HepG2 (cell line): ENCODE measurements around the gene LINGO3. TPM values are rescaled to one million over a fixed set of nuclear protein-coding genes. Genes with fewer than 3 reads are reported as not detected.

Experiments
- ATAC-seq: fragments of 200-7000 bp; cut with Tn5 transposase; 3 replicates; pipeline ENCODE4 v1.9.1; 2020; ENCODE audit warnings: mild to moderate bottlenecking, moderate library complexity
- BruUV-seq: library from RNA; stranded (reverse); fragments of 400-500 nt; replicated peaks from 2 replicates; lab custom pipeline; 2021; lab: Mats Ljungman, UMichigan
- CTCF ChIA-PET: fragments of 300-600 bp; formaldehyde crosslinking; extraction: SDS; loops from one replicate; lab custom pipeline; 2021; ENCODE audit warnings: low total read pairs, inconsistent platforms, low intra/inter-chr PET ratio; lab: Yijun Ruan, JAX
- POLR2A ChIA-PET: fragments of 350-600 bp; sonication (Branson Sonifier 250); formaldehyde crosslinking; loops from one replicate; lab custom pipeline; 2020; ENCODE audit warnings: antibody characterized with exemption, inconsistent platforms; lab: Yijun Ruan, JAX
- DNase-seq: peaks from one replicate; pipeline ENCODE4 v3.0.0-alpha.2; 2015; ENCODE audit warnings: low spot score
- FAIRE-seq: peaks from 3 replicates; lab custom pipeline; 2011; peaks lifted over from hg19 to GRCh38; lab: Jason Lieb, UNC
- H2AFZ ChIP-seq: one replicate; pipeline ENCODE4 v1.6.1; 2011; ENCODE audit warnings: low read length, inconsistent platforms
- H3K27ac ChIP-seq: fragments of 300-600 bp; 3 replicates; pipeline ENCODE4 v1.8.0; 2011; ENCODE audit warnings: mixed run types, mild to moderate bottlenecking, mixed read lengths, low read length, inconsistent platforms; ENCODE audit not compliant: insufficient read depth; ENCODE audit errors: extremely low read length
- H3K27me3 ChIP-seq, 2 experiments: fragments of 200-600 bp in 1 of 2; 2 replicates in 1 of 2; 3 replicates in 1 of 2; pipeline versions ENCODE4 v1.6.0 to v1.8.0; 2011; ENCODE audit warnings: low read length in 2 of 2, mild to moderate bottlenecking in 2 of 2, moderate library complexity in 2 of 2, inconsistent platforms in 1 of 2; ENCODE audit not compliant: insufficient read depth in 2 of 2, control insufficient read depth in 1 of 2
- H3K36me3 ChIP-seq, 2 experiments: fragments of 200-600 bp in 1 of 2; replicated peaks in 1 of 2; 2 replicates in 1 of 2; 3 replicates in 1 of 2; pipeline versions ENCODE4 v1.5.1 to v1.8.0; 2011; ENCODE audit warnings: low read length in 2 of 2, inconsistent platforms in 1 of 2; ENCODE audit not compliant: insufficient read depth in 2 of 2, control insufficient read depth in 1 of 2
- H3K4me1 ChIP-seq: 2 replicates; pipeline ENCODE4 v1.5.1; 2012; ENCODE audit warnings: low read length, inconsistent platforms; ENCODE audit not compliant: insufficient read depth
- H3K4me2 ChIP-seq: 2 replicates; pipeline ENCODE4 v1.6.0; 2011; ENCODE audit warnings: low read depth, low read length, inconsistent platforms
- H3K4me3 ChIP-seq, 3 experiments: fragments of 200-600 bp in 1 of 3; sonication (generic), shearing (Covaris generic) in 1 of 3; replicated peaks in 1 of 3; 2 replicates each; pipeline ENCODE4 v1.5.1; 2011 to 2016; ENCODE audit warnings: low read length in 3 of 3, inconsistent platforms in 2 of 3, low read depth in 2 of 3, mild to moderate bottlenecking in 2 of 3, control low read depth in 1 of 3, mixed read lengths in 1 of 3; ENCODE audit not compliant: insufficient read depth in 1 of 3
- H3K79me2 ChIP-seq: one replicate; pipeline ENCODE4 v1.6.1; 2011; ENCODE audit warnings: low read length, inconsistent platforms; ENCODE audit not compliant: insufficient read depth
- H3K9ac ChIP-seq: 2 replicates; pipeline ENCODE4 v1.6.0; 2011; ENCODE audit warnings: mild to moderate bottlenecking, low read depth, low read length, inconsistent platforms; ENCODE audit not compliant: insufficient read depth
- H3K9me3 ChIP-seq: 2 replicates; pipeline ENCODE4 v1.5.1; 2012; ENCODE audit warnings: mild to moderate bottlenecking, low read length
- H4K20me1 ChIP-seq: 2 replicates; pipeline ENCODE4 v1.6.0; 2011; ENCODE audit warnings: inconsistent platforms, mild to moderate bottlenecking, low read length, moderate library complexity; ENCODE audit not compliant: insufficient read depth
- FOSL1 ChIP-seq: sonication (generic); formaldehyde crosslinking; IDR thresholded peaks from 2 replicates; pipeline ENCODE4 v1.9.0; 2021; ENCODE audit warnings: missing genetic modification reagents, borderline replicate concordance
- ZNF121 ChIP-seq: sonication (generic); formaldehyde crosslinking; IDR thresholded peaks from 2 replicates; pipeline ENCODE4 v1.5.0; 2020; ENCODE audit warnings: mild to moderate bottlenecking, missing genetic modification reagents
- ZNF414 ChIP-seq: sonication (generic); formaldehyde crosslinking; IDR thresholded peaks from 2 replicates; pipeline ENCODE4 v1.5.0; 2020; ENCODE audit warnings: missing genetic modification reagents
- ZNF770 ChIP-seq: sonication (generic); formaldehyde crosslinking; IDR thresholded peaks from 2 replicates; pipeline ENCODE4 v1.5.0; 2020; ENCODE audit warnings: mild to moderate bottlenecking, missing genetic modification reagents
- ZNF790 ChIP-seq: sonication (generic); formaldehyde crosslinking; IDR thresholded peaks from 2 replicates; pipeline ENCODE4 v1.8.0; 2022; ENCODE audit warnings: missing genetic modification reagents, mild to moderate bottlenecking, borderline replicate concordance
- WGBS: methylation state at CpG from one replicate; pipeline ENCODE4 v1.1.6; 2017; ENCODE audit warnings: low lambda C conversion rate; 5-methylcytosine and 5-hydroxymethylcytosine counted together
- in situ Hi-C: cut with HindIII; loops from 2 replicates; pipeline ENCODE4 v1.10.0; 2017; ENCODE audit warnings: low pct_unique_long_range_greater_than_20kb; ENCODE audit not compliant: extremely low pct_ligation_motif_present
- intact Hi-C: fragments of 100-400 bp; cut with micrococcal nuclease; formaldehyde crosslinking; loops from one replicate; pipeline ENCODE4 v1.10.0; 2022; ENCODE audit not compliant: unreplicated experiment
- polyA plus RNA-seq, 8 experiments: library from polyadenylated mRNA; depleted of rRNA in 3 of 8; stranded (reverse) in 7 of 8; unstranded in 1 of 8; fragments of >200 nt; fragmentation: Illumina TruSeq in 4 of 8; extraction: Trizol in 4 of 8; gene quantifications; 2 replicates each; pipeline versions ENCODE4 v1.2.1 to v1.2.3, GENCODE V29; 2011 to 2016; ENCODE audit warnings: low read depth in 4 of 8, missing spikeins in 1 of 8, mixed read lengths in 1 of 8; ENCODE audit not compliant: insufficient read depth in 1 of 8
- total RNA-seq, 5 experiments: library from RNA; depleted of rRNA; stranded (reverse); fragments of >200 nt; fragmentation: Illumina TruSeq; extraction: Trizol; gene quantifications; 2 replicates each; pipeline ENCODE4 v1.2.3, GENCODE V29; 2016; ENCODE audit warnings: low read depth in 1 of 5
- TF ChIP-seq, protein P1 (sequence below): sonication (generic); formaldehyde crosslinking; IDR thresholded peaks from 2 replicates; pipeline ENCODE4 v1.5.1; 2020; ENCODE audit warnings: mild to moderate bottlenecking, missing genetic modification reagents
- TF ChIP-seq, protein P2 (sequence below): sonication (generic); formaldehyde crosslinking; conservative IDR thresholded peaks from 2 replicates; pipeline ENCODE4 v1.4.0; 2020; ENCODE audit warnings: missing genetic modification reagents

Gene LINGO3
- total and polyA plus RNA-seq, 2 of the 13 experiments (the other 11 are each of a cell fraction or from before 2014, with no cell fraction given) = not detected

DNA sequence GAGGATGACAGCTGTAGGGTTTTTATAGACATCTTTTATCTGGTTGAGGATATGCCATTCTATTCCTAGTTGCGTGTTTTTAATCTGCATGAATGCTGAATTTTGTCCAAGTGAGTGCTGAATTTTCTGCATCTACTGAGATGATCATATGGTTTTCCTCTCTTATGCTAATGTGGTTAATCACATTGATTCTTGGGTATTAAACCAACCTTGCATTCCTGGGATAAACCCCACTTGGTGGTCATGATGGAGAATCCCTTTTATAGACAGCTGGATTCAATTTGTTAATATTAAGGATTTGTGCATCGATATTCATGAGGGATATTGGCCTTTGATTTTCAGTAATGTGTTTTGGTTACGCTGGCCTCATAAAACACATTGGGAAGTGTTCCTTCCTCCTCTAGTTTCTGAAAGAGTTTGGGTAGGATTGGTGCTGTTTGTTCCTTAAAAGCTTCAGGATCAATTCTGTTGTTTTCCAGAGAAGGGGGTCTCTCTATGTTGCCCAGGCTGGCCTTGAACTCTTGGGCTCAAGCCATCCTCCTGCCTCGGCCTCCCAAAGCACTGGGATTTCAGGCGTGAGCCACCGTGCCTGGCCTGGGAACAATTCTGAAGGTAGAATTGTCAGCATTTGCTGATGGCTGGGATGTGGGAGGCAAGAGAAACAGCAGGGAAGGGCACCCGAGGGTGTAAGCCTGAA lies 7.3 kb upstream of the LINGO3 start:
- ATAC-seq = no peak
- Histone ChIP-seq H3K27me3 (peaks cover 5 to 10% of the 10 kb centered on the region in 2 experiments; a peak in 4 of 5 replicates), H4K20me1 (no peaks in the 10 kb centered on the region), H3K9ac (no peak overlapping the region), H2AFZ (no peak overlapping the region), H3K4me2 (peak overlapping the region; percentile 83), H3K79me2 (no peaks in the 10 kb centered on the region), H3K9me3 (peaks cover 9% of the 10 kb centered on the region), H3K36me3 (no peaks in the 10 kb centered on the region), H3K4me1 (peaks cover 30% of the 10 kb centered on the region), H3K4me3 (no peak overlapping the region), H3K27ac (no peak overlapping the region)
- intact Hi-C loops (loop anchor here (10.0 kb wide), 2 partner anchors 80 to 300 kb away; partner anchors contain the start of genes PLEKHJ1 and SF3A2), in situ Hi-C loops (loop anchor here (5.0 to 10.0 kb wide), 3 partner anchors 38 to 160 kb away; partner anchors contain the start of genes AP3D1, PLEKHJ1 and SF3A2)
- BruUV-seq = no TSS peak
- POLR2A ChIA-PET = interaction anchor here (0.5 to 2.6 kb wide), 7 partner anchors 15 to 424 kb away, joined by 3 to 11 read pairs (median 3); partner anchors contain the start of genes AP3D1 and PLEKHJ1
- 32% methylated on average over 7 of the region's 7 CpGs for WGBS
- TF ChIP-seq FOSL1 (CRISPR knock-in tag) (0 out of 2 replicates have a peak, but pooled peaks have one; percentile 9), ZNF770 (CRISPR knock-in tag) (peak; percentile 87), ZNF790 (0 out of 2 replicates have a peak, but pooled peaks have one; percentile 12), ZNF414 (no peak), ZNF121 (CRISPR knock-in tag) (peak; percentile 41; the same call in 1 of the 2 replicates)
- TF ChIP-seq, protein P1, sequence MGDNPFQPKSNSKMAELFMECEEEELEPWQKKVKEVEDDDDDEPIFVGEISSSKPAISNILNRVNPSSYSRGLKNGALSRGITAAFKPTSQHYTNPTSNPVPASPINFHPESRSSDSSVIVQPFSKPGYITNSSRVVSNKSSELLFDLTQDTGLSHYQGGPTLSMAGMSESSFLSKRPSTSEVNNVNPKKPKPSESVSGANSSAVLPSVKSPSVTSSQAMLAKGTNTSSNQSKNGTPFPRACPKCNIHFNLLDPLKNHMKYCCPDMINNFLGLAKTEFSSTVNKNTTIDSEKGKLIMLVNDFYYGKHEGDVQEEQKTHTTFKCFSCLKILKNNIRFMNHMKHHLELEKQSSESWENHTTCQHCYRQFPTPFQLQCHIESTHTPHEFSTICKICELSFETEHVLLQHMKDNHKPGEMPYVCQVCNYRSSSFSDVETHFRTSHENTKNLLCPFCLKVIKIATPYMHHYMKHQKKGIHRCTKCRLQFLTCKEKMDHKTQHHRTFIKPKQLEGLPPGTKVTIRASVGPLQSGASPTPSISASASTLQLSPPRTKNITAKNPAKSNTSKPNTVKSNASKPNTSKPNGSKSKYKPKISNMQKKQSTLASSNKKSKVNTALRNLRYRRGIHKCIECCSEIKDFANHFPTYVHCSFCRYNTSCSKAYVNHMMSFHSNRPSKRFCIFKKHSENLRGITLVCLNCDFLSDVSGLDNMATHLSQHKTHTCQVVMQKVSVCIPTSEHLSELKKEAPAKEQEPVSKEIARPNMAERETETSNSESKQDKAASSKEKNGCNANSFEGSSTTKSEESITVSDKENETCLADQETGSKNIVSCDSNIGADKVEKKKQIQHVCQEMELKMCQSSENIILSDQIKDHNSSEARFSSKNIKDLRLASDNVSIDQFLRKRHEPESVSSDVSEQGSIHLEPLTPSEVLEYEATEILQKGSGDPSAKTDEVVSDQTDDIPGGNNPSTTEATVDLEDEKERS (CRISPR knock-in tag) = 0 out of 2 replicates have a peak, but pooled peaks have one; percentile 14
- TF ChIP-seq, protein P2, sequence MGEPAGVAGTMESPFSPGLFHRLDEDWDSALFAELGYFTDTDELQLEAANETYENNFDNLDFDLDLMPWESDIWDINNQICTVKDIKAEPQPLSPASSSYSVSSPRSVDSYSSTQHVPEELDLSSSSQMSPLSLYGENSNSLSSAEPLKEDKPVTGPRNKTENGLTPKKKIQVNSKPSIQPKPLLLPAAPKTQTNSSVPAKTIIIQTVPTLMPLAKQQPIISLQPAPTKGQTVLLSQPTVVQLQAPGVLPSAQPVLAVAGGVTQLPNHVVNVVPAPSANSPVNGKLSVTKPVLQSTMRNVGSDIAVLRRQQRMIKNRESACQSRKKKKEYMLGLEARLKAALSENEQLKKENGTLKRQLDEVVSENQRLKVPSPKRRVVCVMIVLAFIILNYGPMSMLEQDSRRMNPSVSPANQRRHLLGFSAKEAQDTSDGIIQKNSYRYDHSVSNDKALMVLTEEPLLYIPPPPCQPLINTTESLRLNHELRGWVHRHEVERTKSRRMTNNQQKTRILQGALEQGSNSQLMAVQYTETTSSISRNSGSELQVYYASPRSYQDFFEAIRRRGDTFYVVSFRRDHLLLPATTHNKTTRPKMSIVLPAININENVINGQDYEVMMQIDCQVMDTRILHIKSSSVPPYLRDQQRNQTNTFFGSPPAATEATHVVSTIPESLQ (CRISPR knock-in tag) = no peak
- CTCF ChIA-PET = interaction anchor here (1.5 to 2.4 kb wide), 5 partner anchors 40 to 159 kb away, joined by 4 to 16 read pairs (median 8); partner anchors contain the start of genes PLEKHJ1 and SF3A2
- no peak for FAIRE-seq
- no peak for DNase-seq
